Activated CD8-positive, alpha-beta memory T cell treated with anti-CD3 and anti-CD28 coated beads for 1 hour (primary cell): ENCODE data around the gene ARCN1.

Experiments used
- DNase-seq, 2 donors: peaks; one replicate each; pipeline ENCODE4 v3.0.0-alpha.2; 2020; ENCODE audit warnings: low read depth in 1 of 2; ENCODE audit errors: extremely low read depth in 1 of 2

Gene ARCN1

DNA sequence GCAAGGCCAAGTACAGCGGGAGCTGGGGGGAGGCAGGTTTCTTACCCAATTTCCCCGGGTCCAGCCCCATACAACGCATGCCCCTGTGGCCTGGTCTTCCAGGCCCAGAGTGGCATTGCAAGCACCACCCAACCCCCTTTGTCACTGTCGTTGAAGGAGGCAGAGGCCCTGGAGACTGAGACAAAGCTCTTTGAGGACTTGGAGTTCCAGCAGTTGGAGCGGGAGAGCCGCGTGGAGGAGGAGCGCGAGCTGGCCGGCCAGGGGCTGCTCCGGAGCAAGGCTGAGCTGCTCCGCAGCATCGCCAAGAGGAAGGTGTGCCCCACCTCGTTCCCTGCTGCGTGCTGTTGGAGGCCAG, 63.0 kb downstream of the ARCN1 start:
- no peak for DNase-seq

DNA sequence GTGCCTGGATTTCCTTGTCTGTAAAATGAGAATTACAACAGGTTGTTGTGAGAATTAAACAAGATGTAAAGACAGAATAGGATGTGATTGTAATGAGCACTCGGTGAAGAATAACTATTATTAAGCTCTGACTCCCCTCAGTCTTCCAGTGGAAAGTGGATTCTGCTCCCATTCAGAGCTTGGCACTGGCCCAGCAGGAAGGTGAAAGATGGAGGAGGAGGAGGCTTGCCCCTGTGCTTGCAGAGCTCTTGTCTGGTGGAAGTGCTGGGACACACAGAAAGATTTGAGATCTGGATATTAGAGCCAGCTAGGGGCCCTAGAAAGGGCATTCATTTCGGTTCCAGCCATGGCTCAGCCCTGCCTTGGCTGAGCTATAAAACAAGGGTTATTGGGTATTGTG, 63.4 kb downstream of the ARCN1 start:
- no peak for DNase-seq

DNA sequence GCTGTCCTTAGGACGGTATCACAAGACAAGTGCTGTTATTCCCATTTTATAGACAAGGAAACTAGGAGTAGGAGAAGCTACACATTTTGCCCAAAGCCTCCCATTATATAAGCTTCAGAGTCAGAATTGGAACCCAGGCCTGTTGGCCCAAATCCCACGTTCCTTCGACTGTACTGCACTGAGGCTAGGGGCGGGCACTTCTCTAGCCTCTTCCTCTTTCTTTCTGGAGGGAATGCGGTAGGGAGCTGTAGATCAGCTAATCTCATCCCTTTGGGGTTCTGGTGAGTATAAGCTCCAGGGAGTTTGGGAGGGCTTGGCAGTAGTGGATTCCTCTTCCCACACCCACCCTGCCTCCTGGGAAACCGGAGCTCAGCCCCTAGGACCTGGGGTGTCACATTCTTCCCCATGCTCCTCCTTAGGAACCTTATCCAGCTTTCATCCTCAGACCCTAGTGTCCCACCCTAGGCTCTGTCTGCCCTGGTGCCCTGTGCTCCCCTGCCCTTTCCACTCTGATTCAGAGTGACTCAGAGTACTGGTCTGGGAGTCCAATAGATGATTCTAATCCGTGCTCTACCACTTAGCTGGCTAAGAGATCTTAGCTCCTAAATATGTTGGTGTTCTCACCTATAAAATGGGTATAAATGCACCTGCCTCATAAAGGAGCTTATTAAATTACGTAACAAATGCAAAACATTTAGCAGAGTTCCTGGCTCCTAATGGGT, 64.5 kb downstream of the ARCN1 start:
- DNase-seq = no peak

DNA sequence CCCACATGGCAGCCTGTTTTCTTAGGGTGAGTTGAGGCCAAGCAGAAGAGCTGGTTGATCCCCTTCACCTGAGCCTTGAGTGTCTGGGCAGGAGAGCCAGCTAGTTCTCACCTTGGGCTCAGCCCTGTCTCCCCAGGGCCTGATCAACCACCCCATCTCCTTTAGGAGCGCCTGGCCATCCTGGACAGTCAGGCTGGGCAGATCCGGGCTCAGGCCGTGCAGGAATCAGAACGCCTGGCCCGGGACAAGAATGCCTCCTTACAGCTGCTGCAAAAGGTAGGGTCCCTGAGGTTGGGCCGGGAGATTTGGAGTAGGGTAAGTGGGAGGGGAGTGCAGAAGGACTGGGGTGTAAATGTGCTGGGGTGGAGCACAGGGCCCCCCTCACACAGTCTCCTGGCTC, 66.5 kb downstream of the ARCN1 start:
- no peak for DNase-seq

DNA sequence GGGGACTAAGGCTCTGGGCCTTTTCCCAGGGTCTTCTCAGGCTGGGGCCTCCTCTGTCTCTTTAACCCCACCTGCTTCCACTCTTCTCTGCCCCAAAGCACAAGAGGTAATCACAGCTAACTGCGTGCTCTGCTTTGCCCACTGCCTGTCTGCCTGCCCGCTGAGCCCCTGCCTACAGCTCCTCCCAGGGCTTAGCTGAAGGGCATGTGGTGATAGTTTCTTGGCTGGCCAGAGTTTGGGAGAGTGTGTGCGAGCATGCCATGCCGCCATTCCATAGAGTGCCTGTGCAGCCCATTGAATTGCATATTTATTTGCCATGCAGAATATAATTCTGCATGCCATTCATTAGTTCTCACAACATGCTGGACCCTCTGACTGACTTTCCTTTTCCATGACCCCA, 67.7 kb downstream of the ARCN1 start:
- no peak for DNase-seq

DNA sequence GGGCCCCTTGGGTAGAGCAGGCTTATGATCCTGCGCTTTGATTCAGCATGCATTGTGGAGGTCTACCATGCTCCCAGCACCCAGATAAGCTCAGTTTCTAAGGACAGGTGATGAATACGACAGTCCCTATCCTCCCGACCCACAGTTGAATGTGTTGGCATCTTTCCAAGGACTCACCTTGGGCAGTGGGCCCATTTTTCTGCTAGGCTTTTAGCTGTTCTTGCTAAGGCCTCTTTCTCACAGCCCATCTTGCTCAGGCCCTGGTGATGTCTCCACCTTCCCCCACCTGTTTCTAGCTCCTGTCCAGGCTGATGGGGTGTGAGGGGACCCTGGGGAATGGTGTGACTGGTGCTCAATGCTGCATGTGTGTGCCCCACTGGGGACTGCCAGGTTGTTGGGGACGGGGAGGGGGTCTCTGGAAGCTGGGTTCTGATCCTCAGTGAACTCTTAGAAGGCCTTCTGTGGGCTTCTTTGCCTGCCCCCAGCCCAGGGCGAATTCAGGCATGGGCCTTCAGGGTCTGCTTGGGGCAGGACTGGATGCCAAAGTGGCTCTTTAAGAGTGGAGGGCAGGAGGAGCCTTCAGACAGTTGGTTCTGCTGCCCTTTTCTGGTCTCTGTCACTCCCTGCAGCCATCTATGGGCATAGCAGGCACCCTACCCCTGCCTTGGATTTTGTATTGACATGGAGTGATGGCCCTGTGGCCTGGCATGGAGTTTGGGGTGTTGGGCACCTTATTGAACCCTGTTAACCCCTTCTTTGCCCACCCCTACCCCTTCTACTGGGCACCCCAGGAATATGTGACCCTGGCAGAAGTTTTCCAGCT, 68.3 kb downstream of the ARCN1 start:
- DNase-seq = no peak

DNA sequence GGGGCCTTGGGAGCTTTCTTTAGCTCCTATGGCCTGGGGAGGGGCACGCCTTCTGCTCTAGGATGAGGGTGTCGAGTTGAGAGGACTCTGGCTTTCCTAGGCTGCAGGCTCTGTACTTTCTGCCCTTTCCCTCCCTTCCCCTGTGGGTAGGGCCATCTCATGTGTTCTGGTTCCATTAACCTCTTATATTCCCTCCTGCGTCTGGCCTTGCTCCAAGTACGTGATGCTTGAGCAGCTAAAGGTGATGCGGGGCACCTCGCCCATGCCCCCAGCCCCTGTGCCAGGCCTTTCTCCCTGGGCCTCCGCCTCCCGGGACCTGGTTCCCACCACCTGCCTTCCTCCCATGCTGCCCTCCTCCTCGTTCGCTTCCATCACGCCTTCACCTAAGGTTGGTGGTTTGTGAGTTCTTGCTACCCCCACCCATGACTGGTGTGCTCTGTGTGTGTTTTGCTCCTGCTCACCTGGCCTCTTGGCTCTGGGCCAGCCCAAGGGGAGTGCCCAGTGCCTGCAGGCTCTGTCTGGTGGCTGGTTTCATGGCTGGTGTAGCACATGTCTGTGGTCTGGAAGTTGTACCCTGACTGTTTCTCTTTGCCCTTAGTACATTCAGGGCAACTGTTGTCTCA, 69.3 kb downstream of the ARCN1 start:
- no peak for DNase-seq

DNA sequence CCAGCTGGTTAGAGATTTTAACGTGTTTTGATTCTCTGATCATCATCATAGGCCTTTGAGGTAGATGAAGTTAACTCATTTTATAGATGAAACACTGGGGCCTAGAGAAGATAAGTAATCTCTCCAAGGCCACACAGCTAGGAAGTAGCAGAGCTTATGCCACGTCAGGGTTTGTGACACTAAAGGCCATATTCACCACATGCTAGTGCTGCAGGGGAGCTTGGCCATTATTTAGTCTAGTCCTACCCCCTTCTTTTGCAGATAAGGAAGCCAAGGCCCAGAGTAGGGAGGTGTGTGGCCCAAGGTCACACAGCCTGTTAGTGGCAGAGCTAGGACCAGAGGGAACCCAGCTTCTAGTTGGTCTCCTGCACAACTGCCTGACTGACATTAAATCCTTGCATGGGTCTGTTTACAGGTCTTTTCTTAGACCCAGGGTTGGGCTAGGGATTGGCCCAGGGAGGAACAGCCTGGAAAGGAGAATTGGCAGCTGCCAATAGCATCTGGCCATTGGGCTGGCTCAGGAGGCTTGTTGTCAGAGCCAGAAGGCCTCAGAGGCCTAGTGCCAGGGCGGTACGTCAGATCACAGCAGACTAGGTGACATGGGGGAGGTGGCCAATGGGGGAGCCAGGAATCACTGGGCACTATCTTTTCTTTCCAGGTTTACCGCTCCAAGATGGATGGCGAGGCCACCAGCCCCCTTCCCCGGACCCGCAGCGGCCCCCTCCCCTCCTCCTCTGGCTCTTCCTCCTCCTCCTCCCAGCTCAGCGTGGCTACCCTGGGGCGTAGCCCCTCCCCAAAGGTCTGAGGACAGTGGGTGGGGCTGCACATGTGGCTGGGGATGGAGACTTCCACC, 71.2 kb downstream of the ARCN1 start:
- DNase-seq = no peak

DNA sequence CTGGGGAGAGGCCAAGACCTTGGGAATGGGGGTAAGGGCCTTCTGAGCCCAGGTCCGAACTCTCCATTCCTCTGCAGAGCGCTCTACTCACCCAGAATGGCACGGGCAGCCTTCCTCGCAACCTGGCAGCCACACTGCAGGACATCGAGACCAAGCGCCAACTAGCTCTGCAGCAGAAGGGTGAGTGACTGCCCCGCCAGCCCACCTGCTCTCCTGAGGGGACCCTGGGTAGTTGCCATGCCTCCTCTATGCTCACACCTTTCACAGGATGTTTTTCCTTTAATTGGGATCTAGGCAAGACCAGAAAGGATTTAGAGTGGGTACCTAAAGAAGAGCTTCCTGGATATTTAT, 71.8 kb downstream of the ARCN1 start:
- no peak for DNase-seq

DNA sequence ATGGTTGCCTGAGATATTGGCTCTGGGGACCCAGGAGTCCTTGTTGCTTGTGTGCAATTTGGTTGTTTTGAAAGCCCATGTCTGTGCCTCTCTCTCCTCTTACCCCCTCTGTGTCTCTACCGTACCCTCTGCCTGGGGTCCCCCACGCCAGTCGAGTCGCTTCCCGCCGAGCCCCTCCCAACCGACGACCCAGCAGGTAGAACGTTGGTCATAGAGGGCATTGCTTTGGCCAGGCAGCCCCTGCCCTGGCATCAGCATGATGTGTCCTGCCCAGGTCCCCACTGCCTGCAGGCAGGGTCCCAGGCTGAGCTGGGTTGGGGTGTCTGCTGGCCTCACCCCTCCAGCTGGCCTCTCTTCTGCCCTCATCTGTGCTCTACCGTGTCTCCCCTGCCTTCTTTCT, 72.3 kb downstream of the ARCN1 start:
- no peak for DNase-seq

DNA sequence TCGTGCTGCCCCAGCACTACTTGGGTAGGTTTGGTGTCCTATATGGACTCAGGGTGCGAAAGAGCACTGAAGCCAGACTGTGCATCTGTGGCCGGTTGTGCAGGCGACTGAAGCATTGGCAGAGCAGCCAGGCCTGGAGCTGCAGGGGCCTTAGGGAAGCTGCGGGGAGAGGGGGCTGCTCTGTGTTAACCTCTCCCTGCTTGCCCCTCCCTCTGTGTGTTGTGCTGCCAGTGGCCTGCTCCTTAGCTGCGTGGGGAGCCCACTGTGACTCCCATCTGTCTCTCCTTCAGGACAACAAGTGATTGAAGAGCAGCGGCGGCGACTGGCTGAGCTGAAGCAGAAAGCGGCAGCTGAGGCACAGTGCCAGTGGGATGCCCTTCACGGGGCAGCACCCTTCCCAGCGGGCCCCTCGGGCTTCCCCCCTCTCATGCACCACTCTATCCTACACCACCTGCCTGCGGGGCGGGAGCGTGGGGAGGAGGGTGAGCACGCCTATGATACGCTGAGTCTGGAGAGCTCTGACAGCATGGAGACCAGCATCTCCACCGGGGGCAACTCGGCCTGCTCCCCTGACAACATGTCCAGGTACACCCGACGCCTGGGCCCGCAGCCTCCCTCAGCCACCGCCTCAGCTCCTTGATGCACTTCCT, 73.0 kb downstream of the ARCN1 start:
- no peak for DNase-seq

DNA sequence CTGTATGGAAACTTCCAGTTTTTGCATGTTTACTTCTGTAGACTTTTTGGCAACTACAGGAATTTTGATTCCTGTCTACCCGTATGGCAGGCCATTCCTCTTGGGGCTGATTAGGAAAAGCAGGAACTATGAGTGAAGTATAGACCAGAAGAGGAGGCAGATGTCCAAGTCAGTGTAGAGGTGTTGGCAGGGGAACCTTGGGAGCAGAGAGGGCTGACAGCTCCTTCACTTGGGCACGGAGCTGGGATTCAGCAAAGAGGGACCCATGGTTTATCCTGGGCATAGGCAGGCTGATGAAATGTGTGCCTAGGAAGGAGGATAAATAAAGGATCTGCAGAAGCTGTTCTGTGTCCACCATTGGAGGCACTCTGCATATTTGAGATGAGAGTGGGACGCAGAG, 74.2 kb downstream of the ARCN1 start:
- no peak for DNase-seq

DNA sequence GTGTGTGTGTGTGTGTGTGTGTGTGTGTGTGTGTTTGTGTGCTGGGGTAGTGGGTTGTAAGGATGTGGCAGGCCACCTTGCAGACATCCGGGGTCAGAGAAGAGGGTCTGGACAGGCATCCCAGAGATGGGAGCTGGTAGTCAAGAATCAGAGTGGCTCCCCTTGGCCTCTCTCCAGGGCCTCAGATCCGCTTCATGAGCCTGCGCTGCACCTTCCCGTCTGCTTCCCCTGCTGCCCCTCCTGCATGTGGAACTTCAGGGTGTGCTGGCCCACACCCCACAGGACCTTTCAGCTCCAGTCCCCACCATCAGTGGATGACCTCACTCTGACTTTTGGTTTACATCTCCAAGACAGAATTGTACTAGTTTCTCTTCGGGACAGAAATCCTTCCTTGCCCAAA, 76.1 kb downstream of the ARCN1 start:
- no peak for DNase-seq

DNA sequence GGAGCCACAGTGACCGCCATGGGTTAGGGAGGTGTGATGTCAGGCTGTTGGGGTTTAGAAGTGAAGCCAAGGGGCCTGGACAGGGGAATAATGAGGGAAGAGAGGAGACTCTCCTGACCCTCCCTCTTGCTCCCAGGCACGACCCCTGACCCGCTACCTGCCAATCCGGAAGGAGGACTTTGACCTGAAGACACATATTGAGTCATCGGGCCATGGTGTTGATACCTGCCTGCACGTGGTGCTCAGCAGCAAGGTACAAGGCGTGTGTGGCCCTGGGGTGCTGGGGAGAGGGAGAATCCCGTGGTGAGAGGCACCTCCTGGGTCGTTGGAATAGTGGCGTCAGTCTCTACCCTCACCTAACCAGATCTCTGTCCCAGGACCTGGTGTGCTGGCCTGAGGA, 77.7 kb downstream of the ARCN1 start:
- DNase-seq = no peak

DNA sequence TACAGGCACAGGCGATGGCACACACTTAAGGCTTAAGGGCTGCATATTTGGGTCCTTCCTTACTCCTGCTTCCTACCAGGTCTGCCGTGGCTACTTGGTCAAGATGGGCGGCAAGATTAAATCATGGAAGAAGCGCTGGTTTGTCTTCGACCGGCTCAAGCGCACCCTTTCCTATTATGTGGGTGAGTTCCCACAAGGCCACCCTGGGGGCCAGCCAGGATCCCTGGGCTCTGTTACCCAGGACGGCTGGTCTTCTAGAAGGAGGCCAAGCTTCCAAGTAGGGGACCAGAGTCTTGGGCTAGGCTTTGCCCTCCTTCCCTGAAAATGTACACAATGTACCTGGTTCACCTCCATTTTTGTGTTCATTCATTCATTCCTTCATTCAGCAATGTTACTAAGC, 78.2 kb downstream of the ARCN1 start:
- no peak for DNase-seq

DNA sequence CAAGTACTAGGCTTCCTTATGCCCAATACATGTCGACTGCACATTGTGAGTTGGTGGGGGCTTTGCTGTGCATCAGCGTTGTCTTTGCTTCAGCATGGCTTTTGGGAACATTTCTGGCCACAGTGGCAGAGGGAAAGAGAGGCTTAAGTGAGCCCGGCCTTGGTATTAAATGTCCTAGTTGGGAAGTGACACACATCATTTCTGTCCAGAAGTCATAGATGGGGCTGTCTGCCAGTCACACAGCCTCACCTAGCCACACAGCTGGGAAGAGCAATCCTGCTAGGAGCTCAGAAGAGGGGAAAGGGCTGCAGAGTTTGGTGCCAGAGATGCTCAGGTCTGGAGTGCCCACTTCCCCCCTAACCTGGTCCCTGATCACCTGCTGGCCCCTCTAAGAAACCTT, 79.6 kb downstream of the ARCN1 start:
- no peak for DNase-seq
